Measurements from ENCODE around the gene DGKQ.

Gene DGKQ

GRCh38 chr4:909821-910220, 63.5 kb downstream of the DGKQ start:
- Histone ChIP-seq H3K36me3 (ENCODE audit: control insufficient read depth, insufficient read depth, low read length) (no peaks in the 10 kb centered on the region), H3K4me3 (ENCODE audit: insufficient read depth, low read depth, low read length) (no peak overlapping the region), H3K4me1 (ENCODE audit: control insufficient read depth, insufficient read depth, low read length) (peaks cover 12% of the 10 kb centered on the region), H3K27me3 (ENCODE audit: control insufficient read depth, insufficient read depth, low read length, poor library complexity, severe bottlenecking) (no peaks in the 10 kb centered on the region), H3K9me3 (ENCODE audit: control insufficient read depth, low read length) (no peaks in the 10 kb centered on the region), H3K27ac (ENCODE audit: insufficient read depth, low read depth, low read length, poor library complexity, severe bottlenecking) (no peak overlapping the region)
- WGBS, 2 experiments = 95 to 97% methylated on average over 12 of the region's 12 CpGs

- Histone ChIP-seq H3K4me3 (ENCODE audit: insufficient read depth, low read depth, low read length) (no peak overlapping the region), H3K27ac (ENCODE audit: insufficient read depth, low read depth, low read length, poor library complexity, severe bottlenecking) (no peak overlapping the region), H3K36me3 (ENCODE audit: control insufficient read depth, insufficient read depth, low read length) (no peaks in the 10 kb centered on the region), H3K27me3 (ENCODE audit: control insufficient read depth, insufficient read depth, low read length, poor library complexity, severe bottlenecking) (no peaks in the 10 kb centered on the region), H3K4me1 (ENCODE audit: control insufficient read depth, insufficient read depth, low read length) (peaks cover 12% of the 10 kb centered on the region), H3K9me3 (ENCODE audit: control insufficient read depth, low read length) (no peaks in the 10 kb centered on the region)
- 95 to 96% methylated on average over 26 of the region's 26 CpGs for WGBS, 2 experiments
These were observed 64.2 kb downstream of the DGKQ start for GRCh38 chr4:909131-909571.

Data from ectodermal cell (in vitro differentiated cells).